Raji (cell line): Measurements from ENCODE around the gene RRP12.

Experiments used
- POLR2A ChIP-seq: IDR thresholded peaks from 2 replicates; pipeline ENCODE4 v1.6.1; 2011; ENCODE audit warnings: low read depth, low read length, control low read depth; ENCODE audit not compliant: insufficient read depth

The RRP12 gene

DNA sequence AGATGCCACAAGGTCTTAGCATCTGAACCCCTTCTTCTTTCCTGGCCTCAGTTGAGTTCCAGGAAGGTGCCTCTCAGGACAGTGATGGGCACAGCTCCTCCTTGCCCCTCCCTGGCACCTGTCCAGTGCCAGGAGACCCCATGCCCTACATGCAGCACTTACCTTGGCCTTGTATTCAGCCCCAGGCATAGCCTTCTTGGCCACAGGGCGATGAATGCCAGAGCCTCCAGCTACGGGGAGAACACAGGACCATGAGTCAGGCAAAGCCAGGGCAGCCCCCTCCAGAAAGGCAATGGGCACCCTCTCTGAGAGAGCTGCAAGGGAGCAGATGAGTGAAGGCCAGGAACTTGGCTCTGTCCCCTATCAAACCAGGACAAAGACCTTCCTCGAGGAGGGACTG, 42.4 kb downstream of the RRP12 start:
- no peak for TF ChIP-seq POLR2A

DNA sequence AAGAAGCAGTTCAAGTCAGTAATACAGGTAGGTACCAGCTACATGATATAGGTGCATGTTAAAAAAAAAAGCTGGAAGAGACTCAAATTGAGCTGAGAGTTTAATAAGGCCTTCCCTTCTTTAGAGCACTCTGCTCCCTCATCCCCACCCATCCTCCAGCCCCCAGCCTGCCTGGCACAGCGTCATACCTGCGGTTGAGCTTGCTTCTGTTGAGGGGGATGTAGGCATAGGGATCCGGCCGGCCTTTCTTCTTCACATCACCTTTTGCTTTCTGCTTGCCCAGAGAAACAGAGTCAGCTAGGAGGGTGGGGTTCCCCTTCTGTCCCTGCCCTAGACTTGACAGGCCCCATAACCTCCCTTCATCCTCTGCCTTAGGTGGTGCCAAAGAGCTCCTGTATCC, 42.8 kb downstream of the RRP12 start:
- no peak for TF ChIP-seq POLR2A

DNA sequence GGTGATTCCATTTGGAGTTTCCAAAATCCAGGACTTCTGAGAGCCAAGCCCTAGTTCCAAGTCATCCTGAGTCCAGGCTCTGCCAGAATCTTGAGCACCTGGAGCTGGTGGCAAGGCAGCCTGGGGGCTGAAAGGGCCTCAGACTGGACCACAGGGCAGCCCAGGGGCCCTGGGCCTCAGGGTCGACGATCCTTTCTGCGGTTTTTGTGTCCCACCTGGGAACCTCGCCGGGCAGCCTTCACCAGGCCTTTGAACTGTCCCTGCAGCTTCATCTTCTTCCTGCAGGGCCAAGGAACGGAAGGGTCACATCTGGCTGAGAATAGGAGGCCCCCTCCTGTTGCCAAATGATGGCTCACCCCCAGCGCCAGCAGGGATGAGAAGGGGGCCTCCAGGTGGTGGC, 44.2 kb downstream of the RRP12 start:
- no peak for TF ChIP-seq POLR2A

DNA sequence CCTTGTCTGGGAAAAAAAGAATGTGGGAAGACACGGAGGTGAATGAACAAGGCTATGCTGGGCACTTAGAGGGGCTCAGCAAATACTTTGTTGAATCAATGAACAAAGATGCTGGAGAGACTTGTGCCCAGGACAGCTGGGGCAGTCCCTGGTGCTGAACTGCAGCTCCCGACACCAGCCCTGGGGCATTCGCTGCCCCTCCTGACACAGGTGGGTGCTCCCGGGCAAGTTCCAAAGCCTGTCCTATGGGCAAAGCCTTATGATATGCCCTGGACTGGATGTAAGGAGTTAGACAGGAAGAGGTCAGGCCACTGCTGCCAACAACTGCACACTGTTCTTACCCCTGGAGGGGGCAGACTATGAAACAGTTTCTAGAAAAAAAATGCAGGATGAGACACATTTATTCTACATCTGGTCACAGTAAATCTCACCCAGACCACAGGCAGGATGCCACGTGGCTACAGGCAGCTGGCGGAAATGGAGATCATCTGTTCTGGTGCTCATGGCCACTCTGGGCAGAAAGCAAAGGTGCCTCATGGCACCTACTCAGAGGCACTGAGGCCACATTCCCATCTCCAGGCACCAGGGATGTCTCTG, 44.7 kb downstream of the RRP12 start:
- no peak for TF ChIP-seq POLR2A

DNA sequence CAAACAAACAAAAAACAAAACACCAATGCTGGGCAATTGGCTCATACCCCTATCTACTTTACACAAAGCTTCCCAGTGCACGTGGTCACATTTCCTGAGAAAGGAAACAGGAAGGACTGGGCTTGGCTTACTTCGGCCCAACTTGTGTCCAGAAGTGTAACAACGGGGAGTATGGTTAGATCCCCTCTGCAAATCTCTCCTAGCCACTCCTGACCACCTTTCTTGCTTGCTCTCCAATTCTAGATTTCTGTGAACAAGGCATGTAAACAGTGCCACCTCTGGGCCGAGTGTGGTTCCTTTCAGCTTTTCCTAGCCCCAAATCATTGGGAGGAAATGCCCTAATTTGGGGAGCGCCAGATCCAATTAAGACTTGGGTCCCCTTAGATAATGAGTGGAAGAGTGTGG, 45.6 kb downstream of the RRP12 start:
- TF ChIP-seq POLR2A: no peak

DNA sequence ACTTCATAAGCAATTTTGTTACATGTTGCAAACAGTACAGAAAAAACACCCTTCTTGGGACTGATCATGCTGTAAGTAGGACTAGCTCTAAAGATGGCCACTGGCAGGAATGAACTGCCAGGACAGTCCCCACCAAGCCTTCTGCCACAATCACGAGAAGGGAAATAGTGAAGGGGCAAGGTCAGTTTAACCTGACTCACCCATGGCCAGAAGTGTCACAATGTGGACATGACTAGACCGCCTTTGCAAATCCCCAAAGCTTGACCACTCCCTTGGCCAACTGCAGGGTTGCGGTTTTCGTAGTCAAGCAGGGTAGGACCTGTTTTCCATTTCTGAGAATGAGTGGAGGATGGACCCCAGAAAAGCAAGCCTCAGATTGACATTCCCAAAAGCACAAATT, 47.2 kb downstream of the RRP12 start:
- no peak for TF ChIP-seq POLR2A

DNA sequence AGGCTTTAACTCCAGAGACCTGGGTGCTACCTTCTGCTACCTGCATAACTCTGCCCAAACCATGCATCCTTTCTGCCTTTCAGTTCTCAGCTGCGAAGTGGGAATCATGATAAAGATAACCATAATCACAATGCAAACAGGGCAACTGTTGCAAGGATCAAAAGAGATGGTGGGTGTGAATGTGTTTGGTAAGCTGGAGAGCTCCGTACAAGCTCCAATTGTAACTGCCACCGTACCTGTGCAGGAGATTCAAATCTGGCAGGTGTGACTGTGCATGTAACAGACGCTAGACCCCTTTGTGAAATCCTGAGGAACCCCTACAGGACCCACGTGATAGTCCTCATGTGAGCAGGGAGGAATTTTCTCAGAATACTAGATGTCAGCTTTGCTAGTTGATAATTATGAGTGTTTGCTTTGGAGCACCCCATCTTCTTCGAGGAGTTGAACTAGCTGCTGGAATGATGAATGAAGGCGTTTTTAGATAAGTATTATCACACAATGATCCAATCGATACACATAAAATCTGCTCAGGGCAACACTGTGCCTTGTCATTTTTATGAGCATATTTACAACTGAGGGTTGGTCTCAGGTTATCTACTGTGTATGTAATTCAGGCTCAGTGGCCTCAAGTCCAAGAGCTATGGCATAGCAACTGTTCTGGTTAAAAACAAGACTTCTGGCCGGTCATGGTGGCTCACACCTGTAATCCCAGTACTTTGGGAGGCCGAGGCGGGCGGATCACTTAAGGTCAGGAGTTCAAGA, 51.2 kb downstream of the RRP12 start:
- no peak for TF ChIP-seq POLR2A

DNA sequence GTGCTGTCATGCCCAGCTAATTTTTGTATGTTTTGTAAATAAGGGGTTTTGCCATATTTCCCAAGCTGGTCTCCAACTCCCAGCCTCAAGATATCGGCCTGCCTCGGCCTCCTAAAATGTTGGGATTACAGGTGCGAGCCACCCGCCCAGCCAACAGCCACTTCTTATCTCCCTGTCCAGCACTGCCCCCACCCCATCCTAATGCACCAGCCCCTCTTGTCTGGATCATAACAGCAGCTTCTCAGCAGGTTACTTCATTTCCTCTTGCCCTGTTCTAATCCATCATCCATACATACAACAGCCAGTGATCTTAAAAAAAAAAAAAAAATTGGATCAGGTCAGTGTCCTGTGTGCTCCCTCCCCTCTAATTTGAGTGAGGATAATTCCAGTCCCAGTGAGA, 53.8 kb downstream of the RRP12 start:
- no peak for TF ChIP-seq POLR2A

DNA sequence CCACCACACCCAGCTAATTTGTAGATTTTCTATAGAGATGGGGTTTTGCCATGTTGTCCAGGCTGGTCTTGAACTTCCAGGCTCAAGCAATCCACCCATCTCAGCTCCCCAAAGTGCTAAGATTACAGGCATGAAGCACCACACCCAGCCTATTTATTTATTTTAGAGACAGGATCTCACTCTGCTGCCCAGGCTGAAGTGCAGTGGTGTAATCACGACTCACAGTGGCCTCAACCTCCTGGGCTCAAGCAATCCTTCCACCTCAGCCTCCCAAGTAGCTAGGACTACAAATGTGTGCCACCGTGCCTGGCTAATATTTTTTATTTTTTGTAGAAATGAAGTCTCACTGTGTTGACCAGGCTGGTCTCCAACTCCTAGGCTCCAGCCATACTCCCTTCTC, 59.7 kb downstream of the RRP12 start:
- TF ChIP-seq POLR2A: no peak

DNA sequence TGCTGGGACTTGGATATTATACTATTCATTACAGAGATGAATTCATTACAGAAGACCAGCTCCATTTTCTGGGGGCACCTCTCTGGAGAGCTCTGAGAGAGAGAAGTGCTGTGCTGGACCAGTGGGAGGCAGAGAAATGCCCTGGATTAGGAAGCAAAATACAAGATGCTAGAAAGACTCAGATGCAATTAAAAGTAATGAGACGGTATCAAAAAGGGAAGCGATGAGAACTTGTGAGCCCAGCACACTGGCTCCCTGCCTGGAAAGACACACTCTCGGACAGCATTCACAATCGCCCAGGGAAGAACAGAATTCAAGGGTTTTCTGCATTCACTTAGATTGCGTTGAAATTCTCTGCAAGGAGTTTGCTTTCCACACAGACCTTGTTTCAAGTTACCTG, 63.1 kb downstream of the RRP12 start:
- TF ChIP-seq POLR2A: no peak

DNA sequence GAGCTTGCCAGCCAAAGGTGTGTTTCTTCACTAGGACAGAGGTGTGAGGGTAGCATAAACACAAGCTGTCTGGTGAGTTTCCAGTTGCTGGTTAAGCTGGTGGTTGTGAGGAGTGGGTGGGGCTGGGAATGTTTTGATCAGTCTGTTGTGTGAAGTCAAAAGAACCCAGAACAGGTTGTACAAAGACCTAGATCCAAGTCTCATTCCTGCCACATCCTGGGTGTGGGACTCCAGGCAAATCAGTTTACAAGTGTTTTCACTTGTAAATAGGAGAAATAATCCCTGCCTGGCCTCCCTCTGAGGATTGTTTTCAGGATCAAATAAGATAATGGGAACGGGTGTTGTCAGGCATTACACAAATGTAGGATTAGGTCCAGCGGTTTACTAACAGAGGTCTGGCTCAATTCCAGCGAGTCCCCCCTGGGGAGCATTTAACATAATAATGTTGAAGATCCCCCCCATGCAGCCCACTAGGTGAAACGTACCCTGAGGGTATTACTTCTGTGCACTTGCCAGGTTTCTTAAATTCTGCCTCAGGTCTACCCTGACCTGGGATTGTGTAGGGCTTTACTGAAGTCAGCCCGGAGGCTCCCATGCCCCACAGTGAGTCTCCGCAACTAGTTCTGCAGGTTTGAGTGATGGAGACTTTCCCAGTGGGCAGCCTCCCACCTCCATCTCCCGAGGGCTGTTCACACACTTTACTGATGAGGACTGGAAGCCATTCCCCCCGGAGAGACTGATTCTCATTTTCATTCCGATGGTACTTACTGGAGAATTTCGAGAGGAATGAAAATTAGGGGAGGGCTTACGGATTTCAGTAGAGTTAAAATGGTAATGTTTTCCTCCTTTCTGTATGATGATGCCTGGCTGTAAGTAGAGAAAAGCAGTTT, 64.0 kb downstream of the RRP12 start:
- TF ChIP-seq POLR2A: no peak

DNA sequence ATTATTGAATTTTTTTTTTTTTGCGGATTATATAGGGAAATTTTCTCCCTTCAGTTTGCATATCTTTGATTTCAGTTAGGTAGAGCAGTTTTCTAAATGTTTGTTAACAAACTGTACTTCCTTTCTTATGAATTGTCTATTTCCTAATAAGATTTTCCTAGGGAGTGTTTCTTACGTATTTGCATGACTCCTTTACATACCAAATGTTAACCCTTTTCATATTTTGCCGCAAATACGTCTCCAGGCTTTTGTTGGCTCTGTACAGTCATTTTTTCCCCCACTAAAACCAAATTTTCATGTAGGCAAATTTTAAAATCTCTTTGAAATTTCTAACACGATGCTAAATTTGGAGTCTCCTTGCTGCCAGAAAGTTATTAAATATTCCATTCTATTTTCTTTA, 64.7 kb downstream of the RRP12 start:
- no peak for TF ChIP-seq POLR2A

DNA sequence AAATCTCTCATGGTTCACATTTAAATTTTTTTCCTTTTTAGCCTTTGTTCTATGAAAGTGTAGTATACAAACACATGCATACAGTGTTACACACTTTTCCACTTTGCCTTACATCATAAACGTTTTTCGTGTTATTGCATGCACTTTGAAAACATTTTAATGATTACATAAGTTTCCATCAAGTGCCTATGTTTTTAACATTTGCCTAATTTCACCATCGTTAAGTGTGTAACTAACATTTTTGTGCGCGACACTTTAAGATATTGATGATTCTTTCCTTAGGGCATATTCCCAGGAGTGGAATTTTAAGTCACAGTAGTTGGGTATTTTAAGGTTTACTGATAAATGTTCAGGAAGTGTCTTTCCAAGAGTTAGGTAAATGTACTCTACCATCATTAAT, 65.1 kb downstream of the RRP12 start:
- TF ChIP-seq POLR2A: no peak

DNA sequence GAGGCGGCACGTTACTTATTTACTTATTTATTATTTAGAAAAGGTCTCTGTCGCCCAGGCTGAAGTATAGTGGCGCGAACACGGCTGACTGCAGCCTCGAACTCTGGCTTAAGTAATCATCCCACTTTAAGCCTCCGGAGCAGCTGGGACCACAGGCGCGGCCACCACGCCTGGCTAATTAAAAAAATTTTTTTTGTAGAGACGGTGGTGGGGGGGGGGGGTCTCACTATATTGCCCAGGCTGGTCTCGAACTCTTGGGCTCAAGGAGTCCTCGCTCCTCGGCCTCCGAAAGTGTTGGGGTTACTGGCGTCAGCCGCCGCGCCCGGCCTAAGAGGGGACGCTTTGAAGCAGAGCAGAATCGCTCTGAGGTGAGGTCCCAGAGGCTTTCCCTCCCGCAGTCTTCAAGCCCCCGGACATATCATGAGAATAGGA, 65.9 kb downstream of the RRP12 start:
- no peak for TF ChIP-seq POLR2A

DNA sequence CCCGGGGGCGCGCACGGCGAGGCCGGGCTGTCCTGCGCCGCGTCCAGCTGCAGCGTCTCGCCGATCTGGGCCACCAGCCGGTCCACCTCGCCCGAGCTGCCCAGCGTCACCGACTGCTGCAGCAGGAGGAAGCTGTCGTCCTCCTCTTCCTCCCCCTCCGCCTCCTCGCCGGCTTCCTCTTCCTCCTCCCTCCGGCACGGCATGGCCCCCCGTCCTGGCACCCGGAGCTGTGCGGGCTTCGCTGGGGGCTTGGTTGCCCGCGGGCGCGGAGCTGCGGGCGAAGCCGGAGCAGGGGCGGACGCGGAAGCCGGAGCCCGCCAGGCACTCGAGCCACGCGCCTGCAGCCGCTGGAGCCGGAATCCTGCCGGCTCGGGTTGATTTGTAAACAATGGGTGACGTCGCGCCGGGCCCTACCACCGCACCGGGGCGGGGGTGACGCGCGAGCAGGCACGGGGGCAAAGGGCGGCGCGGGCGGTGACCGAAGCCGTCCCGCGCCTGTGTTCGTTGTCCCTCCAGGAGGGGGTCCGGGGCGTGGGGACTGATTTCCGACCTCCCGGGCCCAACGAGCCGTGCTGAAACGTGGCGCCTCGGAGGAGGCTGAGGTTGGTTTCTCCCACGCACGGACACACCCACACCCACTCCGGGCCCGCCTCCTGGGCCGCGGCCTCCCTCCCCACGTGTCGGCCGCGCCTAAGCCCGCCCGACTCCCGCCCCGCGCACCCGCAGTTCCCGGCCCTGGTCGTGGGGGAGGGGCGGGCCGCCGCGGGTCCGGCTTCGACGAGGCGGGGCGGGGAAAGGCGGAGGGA, 66.6 kb downstream of the RRP12 start, which contains the start of gene FRAT2:
Gene FRAT2, minus strand, starts transcription at position 360 of the 806 bp plus-strand sequence. Its CDS starts 157 bp downstream, at position 203.
- peak; percentile 53; the same call in 1 of the 2 replicates for TF ChIP-seq POLR2A
